Choroid plexus epithelial cell (primary cell): ENCODE measurements around the gene RCN1.

Experiments used
- DNase-seq: peaks from one replicate; pipeline ENCODE4 v3.0.0-alpha.2; 2010; ENCODE audit warnings: low read depth
- H3K4me3 ChIP-seq: 2 replicates; pipeline ENCODE4 v1.5.1; 2011; ENCODE audit warnings: low read depth, mild to moderate bottlenecking, control low read depth, low read length, moderate library complexity
- TF ChIP-seq, protein P1 (sequence below): conservative IDR thresholded peaks from 2 replicates; pipeline ENCODE4 v1.5.1; 2011; ENCODE audit warnings: low read depth, mild to moderate bottlenecking, control low read depth, inconsistent platforms, low read length, moderate library complexity

The RCN1 gene

DNA sequence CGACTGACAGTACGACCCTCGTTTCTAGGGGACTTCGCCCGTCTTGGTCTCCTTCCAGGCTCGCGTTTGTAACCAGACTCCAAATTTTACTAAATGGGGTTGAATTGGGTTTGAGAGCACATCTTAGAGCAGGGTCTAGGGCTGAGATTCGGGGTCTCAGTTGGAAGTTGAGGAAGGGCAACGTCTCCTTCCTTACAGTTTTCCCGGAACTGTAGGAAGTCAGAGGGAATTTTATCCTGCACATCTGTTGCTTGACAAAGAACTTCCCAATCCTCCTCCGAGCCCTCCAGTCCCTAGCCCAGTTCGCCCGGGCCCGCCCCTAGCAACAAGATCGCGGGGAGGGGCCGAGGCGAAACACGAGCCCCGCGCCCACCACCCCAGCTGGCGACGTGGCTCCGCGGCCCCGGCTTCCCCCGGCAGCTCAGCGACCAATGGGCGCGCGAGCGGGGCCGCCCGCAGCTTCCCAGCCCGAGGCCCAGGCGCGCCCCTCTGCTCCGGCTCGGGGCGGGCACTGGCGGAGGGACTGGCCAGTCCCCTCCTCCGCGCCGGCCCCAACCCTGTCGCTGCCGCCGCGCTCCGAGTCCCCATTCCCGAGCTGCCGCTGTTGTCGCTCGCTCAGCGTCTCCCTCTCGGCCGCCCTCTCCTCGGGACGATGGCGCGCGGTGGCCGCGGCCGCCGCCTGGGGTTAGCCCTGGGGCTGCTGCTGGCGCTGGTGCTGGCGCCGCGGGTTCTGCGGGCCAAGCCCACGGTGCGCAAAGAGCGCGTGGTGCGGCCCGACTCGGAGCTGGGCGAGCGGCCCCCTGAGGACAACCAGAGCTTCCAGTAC lies at the start of gene RCN1:
TSS of gene RCN1 (plus strand) at position 530 of the 826 bp plus-strand sequence. CDS start at position 653, 123 bp downstream.
- H3K4me3 ChIP-seq = peak within 1 kb of the TSS; percentile 80
- peak; percentile 87 for DNase-seq
- TF ChIP-seq, protein P1, sequence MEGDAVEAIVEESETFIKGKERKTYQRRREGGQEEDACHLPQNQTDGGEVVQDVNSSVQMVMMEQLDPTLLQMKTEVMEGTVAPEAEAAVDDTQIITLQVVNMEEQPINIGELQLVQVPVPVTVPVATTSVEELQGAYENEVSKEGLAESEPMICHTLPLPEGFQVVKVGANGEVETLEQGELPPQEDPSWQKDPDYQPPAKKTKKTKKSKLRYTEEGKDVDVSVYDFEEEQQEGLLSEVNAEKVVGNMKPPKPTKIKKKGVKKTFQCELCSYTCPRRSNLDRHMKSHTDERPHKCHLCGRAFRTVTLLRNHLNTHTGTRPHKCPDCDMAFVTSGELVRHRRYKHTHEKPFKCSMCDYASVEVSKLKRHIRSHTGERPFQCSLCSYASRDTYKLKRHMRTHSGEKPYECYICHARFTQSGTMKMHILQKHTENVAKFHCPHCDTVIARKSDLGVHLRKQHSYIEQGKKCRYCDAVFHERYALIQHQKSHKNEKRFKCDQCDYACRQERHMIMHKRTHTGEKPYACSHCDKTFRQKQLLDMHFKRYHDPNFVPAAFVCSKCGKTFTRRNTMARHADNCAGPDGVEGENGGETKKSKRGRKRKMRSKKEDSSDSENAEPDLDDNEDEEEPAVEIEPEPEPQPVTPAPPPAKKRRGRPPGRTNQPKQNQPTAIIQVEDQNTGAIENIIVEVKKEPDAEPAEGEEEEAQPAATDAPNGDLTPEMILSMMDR = no peak

DNA sequence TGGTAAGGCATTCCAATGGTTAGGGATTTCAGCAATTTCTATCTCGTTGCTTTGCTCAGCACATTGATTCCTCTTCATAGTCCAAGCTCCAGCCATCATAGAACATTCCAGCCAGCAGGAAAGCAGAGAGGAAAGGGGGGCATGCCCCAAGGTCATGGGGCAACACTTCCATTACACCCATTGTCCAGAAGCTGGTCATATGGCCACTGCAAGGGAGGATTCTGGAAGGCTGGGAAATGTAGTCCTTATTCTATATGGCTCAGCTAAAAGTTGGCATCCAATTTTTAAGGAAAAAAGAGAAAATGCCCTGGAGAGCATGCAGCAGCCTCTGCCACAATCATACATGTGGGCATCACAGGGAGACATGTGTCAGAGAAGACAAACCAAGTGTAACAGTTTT lies 47.1 kb upstream of the RCN1 start:
- DNase-seq = no peak
- TF ChIP-seq, protein P1 = no peak
- no peak overlapping the region for H3K4me3 ChIP-seq

DNA sequence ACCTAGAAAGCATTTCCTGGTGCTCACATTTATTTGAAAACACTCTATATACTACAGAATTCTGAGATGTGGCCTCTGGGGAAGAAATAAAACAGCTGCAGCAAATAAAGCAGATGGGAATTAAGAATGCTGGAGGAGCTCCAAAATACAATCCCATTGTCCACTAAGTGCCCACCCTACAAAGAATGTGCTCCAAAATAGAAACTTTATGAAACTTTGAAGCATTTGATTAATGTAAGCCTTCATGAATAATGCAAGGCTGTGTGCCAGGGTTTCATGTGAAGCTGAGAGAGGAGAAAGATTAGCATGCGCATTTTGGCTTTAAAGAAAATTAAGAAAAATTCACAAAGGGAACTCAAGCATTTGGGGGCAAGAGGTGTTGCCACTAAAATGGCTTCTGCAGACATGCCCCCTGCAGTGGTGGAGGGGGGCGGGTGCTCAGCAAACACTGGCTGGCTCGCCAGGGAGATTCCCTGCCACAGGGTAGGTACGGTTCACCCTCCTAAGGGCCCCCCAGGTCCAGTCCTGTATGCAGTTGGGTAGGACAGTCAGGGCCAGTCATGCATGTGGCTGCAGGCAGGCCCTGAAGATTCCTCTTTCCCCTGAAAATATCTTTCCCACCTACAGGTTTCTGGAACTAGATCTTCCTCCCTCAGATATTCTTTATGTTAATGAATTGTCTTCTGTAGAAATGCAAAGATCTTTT lies 46.6 kb upstream of the RCN1 start:
- no peak for DNase-seq
- TF ChIP-seq, protein P1 = no peak
- H3K4me3 ChIP-seq = no peak overlapping the region

DNA sequence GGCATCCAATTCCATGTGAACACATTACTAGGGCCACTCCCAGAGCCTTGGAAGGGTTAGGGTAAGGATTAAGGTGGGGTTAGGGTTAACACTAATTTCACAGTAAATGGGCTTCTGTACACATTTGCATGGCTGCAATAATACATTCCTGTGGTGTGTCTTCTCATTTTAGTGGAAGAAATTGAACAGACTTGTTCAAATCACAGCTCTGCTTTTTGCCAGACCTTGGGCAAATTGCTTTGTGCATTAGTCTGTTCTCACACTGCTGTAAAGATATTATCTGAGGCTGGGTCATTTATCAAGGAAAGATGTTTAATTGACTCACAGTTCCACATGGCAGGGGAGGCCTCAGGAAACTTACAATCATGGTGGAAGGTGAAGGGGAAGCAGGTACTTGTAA lies 45.4 kb upstream of the RCN1 start:
- DNase-seq = no peak
- TF ChIP-seq, protein P1 = no peak
- no peak overlapping the region for H3K4me3 ChIP-seq

DNA sequence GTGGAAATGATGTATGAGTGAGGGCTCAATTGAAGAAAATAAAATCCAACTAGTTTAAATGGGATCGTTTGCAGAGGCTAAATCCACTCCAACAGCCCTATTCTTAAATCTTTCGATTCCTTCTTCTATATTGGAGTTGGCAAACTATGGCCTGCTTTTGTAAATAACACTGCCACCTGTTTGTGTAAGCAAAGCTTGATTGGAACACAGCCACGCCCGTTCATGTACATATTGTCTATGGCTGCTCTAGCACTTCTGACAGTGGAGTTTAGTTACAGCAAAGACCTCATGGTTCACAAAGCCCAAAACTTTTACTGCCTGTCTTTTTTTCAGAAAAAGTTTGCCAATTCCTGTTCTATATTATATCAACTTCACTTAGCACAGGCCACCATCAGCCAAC lies 40.6 kb upstream of the RCN1 start:
- H3K4me3 ChIP-seq = no peak overlapping the region
- TF ChIP-seq, protein P1 = no peak
- no peak for DNase-seq

DNA sequence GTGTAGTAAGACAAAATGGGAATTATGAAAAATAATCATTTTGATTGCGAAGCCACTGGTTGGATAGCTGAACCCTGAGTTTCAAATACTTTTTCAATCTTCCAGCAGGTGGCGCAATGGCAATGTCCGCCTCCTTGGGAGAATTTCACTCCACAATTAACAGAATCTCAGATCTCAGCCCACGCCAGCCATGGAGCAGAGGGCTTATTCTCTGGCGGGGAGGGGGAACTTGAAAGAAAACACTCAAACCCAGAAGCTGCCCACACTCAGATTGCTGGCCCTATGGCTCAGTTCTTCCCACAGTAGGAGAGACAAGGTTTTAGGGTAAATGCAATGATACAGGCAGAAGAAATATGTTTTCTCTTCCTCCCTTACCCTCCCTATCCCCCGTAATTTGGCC lies 38.7 kb upstream of the RCN1 start:
- TF ChIP-seq, protein P1 = peak; percentile 85
- DNase-seq = peak; percentile 80

More for the DNA sequence above, 38.7 kb upstream of the RCN1 start:
- H3K4me3 ChIP-seq = no peak overlapping the region
